K562 treated with DMSO at 1 percent for 12 hours (cell line): ENCODE measurements around the gene ZDHHC18. TPM values are rescaled to one million over a fixed set of nuclear protein-coding genes. Genes with fewer than 3 reads are reported as not detected.

ENCODE experiments used
- total RNA-seq: library from RNA; unstranded; fragments of 300-600 nt; gene quantifications from 2 replicates; pipeline ENCODE4 v1.2.3, GENCODE V29; 2022; ENCODE audit not compliant: insufficient read depth

The ZDHHC18 gene, protein sequence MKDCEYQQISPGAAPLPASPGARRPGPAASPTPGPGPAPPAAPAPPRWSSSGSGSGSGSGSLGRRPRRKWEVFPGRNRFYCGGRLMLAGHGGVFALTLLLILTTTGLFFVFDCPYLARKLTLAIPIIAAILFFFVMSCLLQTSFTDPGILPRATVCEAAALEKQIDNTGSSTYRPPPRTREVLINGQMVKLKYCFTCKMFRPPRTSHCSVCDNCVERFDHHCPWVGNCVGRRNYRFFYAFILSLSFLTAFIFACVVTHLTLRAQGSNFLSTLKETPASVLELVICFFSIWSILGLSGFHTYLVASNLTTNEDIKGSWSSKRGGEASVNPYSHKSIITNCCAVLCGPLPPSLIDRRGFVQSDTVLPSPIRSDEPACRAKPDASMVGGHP
- total RNA-seq: 13.7 and 29.7 TPM in 2 replicates

DNA sequence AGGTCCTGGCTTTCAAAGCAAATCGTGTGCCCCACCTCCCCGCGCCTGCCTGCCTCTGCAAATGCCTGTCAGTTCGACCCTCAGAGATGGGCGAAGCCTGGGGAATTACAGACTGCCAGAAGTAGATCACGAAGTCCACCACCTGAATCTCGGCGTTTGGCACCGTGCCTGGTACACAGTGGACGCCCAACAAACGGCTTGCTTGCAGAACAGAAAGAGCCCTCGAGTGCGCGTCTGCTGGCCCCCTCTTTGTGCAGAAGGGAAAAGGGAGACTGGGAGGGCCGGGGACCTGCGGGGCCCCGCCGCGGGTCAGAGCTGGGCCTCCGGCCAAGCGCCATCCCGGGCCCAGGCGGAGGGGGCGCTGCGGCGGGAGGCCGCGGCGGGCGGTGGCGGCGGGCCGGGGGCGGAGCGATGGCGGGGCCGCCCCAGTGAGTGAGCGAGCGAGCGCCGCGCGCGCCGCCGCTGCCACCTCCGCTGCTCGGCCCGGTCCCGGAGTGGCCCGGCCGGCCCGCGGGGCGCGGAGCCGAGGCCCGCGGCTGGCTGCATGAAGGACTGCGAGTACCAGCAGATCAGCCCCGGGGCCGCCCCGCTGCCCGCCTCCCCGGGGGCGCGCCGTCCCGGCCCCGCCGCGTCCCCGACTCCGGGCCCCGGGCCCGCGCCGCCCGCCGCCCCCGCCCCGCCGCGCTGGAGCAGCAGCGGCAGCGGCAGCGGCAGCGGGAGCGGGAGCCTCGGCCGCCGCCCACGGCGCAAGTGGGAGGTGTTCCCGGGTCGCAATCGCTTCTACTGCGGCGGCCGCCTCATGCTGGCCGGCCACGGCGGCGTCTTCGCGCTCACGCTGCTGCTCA is at the start of gene ZDHHC18:
Gene ZDHHC18, plus strand, starts transcription at position 428 of the 845 bp plus-strand sequence. Its CDS starts 117 bp downstream, at position 545.

DNA sequence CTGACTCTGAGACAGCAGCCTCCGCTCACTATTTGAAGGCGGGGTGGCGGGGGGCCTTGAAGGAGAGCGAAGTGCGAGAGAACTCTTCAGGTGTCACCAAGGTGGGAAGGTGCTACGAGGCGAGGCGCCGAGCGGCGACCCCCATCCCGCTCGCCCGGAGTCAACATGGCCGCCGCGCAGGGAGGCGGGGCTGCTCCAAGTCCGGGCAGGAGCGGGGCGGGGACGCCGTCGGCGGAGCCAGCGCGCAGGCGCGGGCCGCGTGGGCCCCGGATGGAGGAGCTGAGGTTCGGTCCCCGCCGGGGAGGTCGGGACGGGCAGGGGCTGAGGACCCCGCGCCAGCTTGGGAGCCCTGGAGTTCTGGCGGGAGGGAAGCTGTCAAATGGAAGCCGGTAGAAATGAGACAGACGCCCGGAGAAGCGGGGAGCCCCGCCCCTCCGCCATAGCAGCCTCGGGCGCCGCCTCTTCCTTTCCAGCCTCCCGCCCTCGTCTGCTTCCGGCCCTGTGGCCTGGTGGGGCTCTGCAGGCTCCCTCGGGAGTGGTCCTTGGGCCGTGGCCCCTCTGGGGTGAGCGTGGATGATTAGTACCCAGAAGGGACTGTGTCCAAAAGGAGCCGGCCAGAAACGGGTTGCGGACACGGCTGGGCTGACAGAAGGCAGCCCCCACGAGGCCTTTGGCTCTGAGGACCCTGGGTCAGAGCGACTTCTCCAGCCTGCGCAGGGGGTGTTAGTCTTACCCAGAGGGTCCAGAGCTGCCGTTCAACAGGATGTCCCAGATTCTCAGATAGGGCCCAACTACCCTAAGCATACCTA is 38.6 kb upstream of the ZDHHC18 start, which contains the start of gene PIGV:
Gene PIGV, plus strand, starts transcription at position 245 of the 809 bp plus-strand sequence. CDS start 2,866 bp downstream, outside the sequence.

DNA sequence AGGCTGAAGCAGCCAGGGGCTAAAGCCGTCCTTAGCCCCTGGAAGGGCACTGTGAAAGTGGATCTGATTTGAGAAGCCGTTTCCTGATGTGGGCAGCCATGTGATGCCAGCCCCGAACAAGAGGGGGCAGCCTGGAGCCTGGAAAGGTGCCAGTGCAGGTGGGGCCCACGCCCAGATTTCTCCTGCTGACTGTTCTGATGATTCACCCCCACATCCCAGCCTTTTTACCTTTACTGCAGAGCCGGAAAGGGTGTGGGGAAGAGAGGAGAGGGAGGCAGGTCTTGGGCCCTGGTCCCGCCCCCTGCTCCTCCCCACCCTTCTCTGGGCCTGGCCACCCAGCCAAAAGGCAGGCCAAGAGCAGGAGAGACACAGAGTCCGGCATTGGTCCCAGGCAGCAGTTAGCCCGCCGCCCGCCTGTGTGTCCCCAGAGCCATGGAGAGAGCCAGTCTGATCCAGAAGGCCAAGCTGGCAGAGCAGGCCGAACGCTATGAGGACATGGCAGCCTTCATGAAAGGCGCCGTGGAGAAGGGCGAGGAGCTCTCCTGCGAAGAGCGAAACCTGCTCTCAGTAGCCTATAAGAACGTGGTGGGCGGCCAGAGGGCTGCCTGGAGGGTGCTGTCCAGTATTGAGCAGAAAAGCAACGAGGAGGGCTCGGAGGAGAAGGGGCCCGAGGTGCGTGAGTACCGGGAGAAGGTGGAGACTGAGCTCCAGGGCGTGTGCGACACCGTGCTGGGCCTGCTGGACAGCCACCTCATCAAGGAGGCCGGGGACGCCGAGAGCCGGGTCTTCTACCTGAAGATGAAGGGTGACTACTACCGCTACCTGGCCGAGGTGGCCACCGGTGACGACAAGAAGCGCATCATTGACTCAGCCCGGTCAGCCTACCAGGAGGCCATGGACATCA is 36.5 kb downstream of the ZDHHC18 start, which contains the start of gene SFN:
Gene SFN, plus strand, starts transcription at position 369 of the 904 bp plus-strand sequence. Its CDS starts 64 bp downstream, at position 433.

DNA sequence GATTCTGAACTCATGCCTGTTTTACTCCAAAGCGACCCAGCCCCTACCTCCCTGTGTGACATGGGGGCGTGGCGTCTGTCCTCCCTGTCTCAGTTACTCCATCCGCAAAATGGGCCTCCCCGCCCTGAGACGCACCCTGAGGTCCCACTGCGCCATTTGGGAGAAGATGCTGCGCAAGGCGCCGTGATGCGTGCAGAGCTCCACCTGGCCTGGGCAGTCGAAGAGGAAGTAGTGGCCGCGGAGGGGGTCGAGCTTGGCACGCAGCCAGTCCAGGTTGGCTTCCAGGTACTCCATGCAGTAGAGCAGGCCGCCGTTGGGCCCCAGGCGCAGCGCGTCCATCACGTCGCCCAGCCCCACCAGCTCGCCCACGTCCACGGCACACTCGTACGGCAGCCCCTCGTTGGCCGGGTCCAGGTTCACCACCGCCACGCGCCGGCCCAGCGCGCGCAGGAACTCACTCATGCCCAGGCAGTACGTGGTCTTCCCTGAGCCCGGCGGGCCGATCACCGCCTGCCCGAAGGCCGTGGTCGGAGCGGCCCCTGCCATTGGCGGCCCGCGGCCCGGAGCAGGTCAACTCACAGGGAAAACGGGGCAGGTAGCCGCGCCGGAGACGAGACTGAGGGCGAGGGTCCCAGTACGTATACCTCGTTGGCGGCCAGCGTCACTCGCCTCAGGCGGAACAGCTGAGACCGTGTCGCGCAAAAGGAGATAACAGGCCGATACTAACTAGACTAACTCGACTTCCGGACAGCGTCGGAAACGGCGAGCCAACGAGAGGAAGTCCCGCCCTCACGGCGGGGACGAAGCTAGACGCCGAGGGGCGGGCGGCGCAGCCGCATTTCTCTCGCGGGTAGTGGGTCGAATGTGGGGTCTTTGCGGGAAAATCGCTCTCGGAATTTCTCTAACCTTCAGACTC is 63.3 kb downstream of the ZDHHC18 start, which contains the start of gene GPN2:
Gene GPN2, minus strand, starts transcription at position 733 of the 916 bp plus-strand sequence. Its CDS starts 187 bp downstream, at position 546.

DNA sequence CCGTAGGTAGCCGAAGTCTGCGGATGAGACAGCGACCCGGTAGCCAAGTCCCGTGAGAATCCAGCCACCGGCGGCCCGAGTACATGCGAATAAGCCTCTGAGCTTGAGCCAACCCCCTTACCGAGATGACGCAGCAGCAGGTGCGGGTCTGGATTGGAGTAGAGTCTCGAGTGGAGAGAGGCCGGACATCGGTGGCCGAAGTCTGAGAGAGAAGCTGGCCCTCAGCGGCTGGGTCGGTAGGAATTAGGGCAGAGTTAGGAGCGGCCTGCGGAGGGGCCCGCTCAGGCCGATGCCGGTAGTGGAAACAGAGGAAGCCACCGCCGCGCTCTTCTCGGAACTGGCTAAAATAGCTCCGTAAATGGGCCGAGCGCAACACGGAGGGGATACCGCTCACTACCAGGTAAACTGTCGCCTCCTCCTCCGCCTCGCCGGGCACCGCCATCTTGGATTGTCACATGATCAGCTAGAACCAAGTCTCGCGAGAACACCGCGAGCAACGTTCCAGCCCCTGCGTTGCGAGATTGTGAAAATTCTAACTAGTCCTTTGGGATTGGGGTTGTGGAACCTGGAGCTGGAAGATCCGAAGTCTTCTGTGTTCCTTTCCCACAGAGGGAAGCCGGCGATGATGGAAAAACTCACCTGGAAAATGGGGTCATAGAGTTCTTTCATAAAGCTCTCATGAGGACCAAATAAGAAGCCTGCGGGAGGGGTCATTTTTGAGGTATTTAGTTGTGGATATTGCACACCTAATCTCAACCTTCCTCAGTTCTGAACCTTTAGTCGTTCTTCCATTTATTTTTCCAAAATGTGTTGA is 73.7 kb downstream of the ZDHHC18 start, which contains the start of gene GPATCH3:
Gene GPATCH3, minus strand, starts transcription at position 467 of the 814 bp plus-strand sequence. Its CDS starts 25 bp downstream, at position 442.

Other genes starting within 250 kb of the ZDHHC18 start
- gene ARID1A, start 130.7 kb upstream of the ZDHHC18 start, total RNA-seq: 17.2 and 64.1 TPM in 2 replicates
- 9.1 and 13.2 TPM in 2 replicates for gene PIGV, start 38.7 kb upstream of the ZDHHC18 start, total RNA-seq
- gene SFN, start 36.5 kb downstream of the ZDHHC18 start, total RNA-seq: 4.8 and 5.2 TPM in 2 replicates
- 24.5 and 25.1 TPM in 2 replicates for gene GPN2, start 63.6 kb downstream of the ZDHHC18 start, total RNA-seq
- 19.8 and 23.2 TPM in 2 replicates for gene GPATCH3, start 73.8 kb downstream of the ZDHHC18 start, total RNA-seq
- gene NR0B2, start 87.3 kb downstream of the ZDHHC18 start, total RNA-seq: not detected in 2 replicates
- 119 and 122 TPM in 2 replicates for gene NUDC, start 95.1 kb downstream of the ZDHHC18 start, total RNA-seq
- gene KDF1, start 133.8 kb downstream of the ZDHHC18 start, total RNA-seq: 3.4 and 3.9 TPM in 2 replicates
- gene TRNP1, start 167.0 kb downstream of the ZDHHC18 start, total RNA-seq: not detected in 2 replicates
- 2.2 and 3.6 TPM in 2 replicates for gene TENT5B, start 186.2 kb downstream of the ZDHHC18 start, total RNA-seq